ENCODE results near the gene SNRNP48. TPM values are rescaled to one million over a fixed set of nuclear protein-coding genes. Genes with fewer than 3 reads are reported as not detected.

The SNRNP48 gene, protein sequence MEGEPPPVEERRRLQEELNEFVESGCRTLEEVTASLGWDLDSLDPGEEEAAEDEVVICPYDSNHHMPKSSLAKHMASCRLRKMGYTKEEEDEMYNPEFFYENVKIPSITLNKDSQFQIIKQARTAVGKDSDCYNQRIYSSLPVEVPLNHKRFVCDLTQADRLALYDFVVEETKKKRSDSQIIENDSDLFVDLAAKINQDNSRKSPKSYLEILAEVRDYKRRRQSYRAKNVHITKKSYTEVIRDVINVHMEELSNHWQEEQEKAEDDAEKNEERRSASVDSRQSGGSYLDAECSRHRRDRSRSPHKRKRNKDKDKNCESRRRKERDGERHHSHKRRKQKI
- total RNA-seq = 10 to 100 TPM; 10.2 to 39.7 (median 14.6) TPM

DNA sequence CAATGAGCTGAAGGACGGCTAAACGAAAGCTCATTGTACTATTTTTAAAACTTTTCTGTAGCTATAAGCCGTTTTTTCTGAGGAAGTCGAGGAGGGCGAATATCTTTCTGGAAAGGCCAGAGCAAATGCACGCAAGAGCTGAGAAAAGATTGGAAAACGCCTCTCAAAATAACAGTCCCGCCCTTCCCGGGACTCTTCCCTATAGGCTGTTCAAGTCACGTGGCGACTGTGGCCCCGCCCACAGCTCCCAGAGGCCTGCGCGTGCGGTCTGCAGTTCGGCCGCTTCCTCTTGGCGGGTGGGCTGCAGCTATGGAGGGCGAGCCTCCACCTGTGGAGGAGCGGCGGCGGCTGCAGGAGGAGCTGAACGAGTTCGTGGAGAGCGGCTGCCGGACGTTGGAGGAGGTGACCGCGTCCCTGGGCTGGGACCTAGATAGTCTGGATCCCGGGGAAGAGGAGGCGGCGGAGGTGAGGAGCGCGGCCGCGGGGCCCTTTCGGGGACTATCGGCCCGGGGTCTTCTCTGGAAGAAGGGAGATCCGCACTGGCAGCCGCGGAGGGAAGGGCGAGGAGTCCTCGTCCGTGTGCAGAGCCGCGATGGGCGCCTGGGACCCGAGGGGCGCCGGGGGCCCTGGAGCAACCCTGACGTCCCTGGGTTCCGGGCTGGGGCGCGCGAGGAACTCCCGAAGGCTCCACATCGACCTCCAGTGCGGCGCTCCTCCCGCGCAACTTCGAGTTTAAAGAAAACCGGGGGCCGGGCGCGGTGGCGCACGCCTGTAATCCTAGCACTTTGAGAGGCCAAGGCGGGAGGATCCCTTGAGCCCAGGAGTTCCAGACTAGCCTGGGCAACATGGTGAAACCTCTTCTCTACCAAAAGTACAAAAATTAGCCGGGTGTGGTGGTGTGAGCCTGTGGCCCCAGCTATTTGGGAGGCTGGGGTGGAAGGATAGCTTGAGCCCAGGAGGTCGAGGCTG, at the start of gene SNRNP48:
TSS of gene SNRNP48 (plus strand) at position 250 of the 969 bp plus-strand sequence. CDS start at position 310, 60 bp downstream.
- Histone ChIP-seq H3K27ac (peak within 1 kb of the TSS; percentile 78 to 79), H3K36me3 (no peaks in the 10 kb centered on the region), H3K9me3 (no peaks in the 10 kb centered on the region), H3K4me3 (peak within 1 kb of the TSS; percentile 80 to 96), H3K27me3 (no peaks in the 10 kb centered on the region), H3K4me1 (peaks cover 0 to 4% of the 10 kb centered on the region in 2 donors)
- TF ChIP-seq, protein P1, sequence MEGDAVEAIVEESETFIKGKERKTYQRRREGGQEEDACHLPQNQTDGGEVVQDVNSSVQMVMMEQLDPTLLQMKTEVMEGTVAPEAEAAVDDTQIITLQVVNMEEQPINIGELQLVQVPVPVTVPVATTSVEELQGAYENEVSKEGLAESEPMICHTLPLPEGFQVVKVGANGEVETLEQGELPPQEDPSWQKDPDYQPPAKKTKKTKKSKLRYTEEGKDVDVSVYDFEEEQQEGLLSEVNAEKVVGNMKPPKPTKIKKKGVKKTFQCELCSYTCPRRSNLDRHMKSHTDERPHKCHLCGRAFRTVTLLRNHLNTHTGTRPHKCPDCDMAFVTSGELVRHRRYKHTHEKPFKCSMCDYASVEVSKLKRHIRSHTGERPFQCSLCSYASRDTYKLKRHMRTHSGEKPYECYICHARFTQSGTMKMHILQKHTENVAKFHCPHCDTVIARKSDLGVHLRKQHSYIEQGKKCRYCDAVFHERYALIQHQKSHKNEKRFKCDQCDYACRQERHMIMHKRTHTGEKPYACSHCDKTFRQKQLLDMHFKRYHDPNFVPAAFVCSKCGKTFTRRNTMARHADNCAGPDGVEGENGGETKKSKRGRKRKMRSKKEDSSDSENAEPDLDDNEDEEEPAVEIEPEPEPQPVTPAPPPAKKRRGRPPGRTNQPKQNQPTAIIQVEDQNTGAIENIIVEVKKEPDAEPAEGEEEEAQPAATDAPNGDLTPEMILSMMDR (IDR thresholded peaks at IDR 0.05) = peak in 2 of 4 experiments; percentile 4 to 17
- peak; percentile 67 to 71 for TF ChIP-seq POLR2A (IDR thresholded peaks at IDR 0.05)
- intact Hi-C loops (cut with DNase I; ENCODE audit: low total_unique reads) = no loop called here
- peak; percentile 95 to 96 for DNase-seq

DNA sequence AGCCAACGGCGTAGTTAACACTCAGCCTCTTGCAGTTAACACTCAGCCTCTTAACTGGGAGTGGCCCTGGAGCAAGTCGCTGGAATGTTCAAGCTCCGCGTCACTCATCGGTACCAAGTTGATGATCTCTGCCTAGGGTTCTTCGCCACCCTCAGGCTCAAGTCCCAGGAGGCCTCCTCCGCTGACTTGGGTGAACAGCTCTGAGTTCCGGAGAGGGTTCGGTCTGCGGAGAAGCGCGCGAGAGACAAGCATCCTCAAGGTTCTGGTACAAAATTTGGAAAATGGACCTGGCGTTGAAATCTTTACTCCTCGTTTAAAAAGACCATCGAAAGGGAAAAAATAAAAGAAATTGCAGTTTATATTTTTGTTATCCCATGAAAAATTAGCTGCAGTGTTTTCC, 49.4 kb upstream of the SNRNP48 start:
- peaks cover 18 to 29% of the 10 kb centered on the region in 2 donors for H3K27me3 ChIP-seq

DNA sequence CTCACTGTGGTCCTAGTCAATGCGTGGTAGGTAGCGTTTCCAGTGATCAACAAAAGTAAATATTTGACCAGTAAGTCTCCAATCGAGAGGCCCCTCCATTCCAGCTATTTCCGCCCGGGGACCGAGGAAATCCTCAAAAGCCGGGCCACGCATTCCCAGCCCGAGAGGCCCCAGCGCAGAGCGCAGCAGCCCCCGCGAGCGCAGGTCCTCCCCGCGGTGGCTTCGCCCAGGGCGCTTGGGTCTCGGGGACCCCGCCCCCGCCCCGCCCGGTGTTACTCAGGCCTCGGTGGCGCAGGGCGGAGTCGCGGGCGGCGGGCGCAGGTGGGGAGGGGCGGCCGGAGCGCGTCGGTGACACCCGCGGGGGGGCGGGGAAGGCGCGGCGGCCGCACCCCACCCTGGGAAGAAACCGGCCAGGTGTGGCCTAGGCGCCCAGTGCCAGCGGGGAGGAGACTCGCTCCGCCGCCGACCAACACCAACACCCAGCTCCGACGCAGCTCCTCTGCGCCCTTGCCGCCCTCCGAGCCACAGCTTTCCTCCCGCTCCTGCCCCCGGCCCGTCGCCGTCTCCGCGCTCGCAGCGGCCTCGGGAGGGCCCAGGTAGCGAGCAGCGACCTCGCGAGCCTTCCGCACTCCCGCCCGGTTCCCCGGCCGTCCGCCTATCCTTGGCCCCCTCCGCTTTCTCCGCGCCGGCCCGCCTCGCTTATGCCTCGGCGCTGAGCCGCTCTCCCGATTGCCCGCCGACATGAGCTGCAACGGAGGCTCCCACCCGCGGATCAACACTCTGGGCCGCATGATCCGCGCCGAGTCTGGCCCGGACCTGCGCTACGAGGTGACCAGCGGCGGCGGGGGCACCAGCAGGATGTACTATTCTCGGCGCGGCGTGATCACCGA, 48.6 kb upstream of the SNRNP48 start, which contains the start of gene DSP:
TSS of gene DSP (plus strand) at position 497 of the 890 bp plus-strand sequence. CDS start at position 742, 245 bp downstream.
- DNase-seq = no peak
- Histone ChIP-seq H3K27me3 (peaks cover 18 to 26% of the 10 kb centered on the region in 2 donors), H3K4me3 (peak within 1 kb of the TSS; percentile 18 to 48), H3K9me3 (no peaks in the 10 kb centered on the region), H3K4me1 (peaks cover 0 to 22% of the 10 kb centered on the region in 2 donors), H3K27ac (peak within 1 kb of the TSS; percentile 18 to 57), H3K36me3 (no peaks in the 10 kb centered on the region)
- TF ChIP-seq, protein P1 (IDR thresholded peaks at IDR 0.05) = no peak
- peak in 1 of 2 donors; percentile 51 for TF ChIP-seq POLR2A (IDR thresholded peaks at IDR 0.05)
- intact Hi-C loops (cut with DNase I; ENCODE audit: low total_unique reads) = no loop called here

More for the DNA sequence above, 49.4 kb upstream of the SNRNP48 start:
- Histone ChIP-seq H3K4me1 (peaks cover 0 to 22% of the 10 kb centered on the region in 2 donors), H3K4me3 (no peak overlapping the region), H3K9me3 (no peaks in the 10 kb centered on the region), H3K36me3 (no peaks in the 10 kb centered on the region), H3K27ac (no peak overlapping the region)
- intact Hi-C loops (cut with DNase I; ENCODE audit: low total_unique reads) = no loop called here
- no peak for DNase-seq
- TF ChIP-seq, protein P1 (IDR thresholded peaks at IDR 0.05) = no peak
- no peak for TF ChIP-seq POLR2A (IDR thresholded peaks at IDR 0.05)

DNA sequence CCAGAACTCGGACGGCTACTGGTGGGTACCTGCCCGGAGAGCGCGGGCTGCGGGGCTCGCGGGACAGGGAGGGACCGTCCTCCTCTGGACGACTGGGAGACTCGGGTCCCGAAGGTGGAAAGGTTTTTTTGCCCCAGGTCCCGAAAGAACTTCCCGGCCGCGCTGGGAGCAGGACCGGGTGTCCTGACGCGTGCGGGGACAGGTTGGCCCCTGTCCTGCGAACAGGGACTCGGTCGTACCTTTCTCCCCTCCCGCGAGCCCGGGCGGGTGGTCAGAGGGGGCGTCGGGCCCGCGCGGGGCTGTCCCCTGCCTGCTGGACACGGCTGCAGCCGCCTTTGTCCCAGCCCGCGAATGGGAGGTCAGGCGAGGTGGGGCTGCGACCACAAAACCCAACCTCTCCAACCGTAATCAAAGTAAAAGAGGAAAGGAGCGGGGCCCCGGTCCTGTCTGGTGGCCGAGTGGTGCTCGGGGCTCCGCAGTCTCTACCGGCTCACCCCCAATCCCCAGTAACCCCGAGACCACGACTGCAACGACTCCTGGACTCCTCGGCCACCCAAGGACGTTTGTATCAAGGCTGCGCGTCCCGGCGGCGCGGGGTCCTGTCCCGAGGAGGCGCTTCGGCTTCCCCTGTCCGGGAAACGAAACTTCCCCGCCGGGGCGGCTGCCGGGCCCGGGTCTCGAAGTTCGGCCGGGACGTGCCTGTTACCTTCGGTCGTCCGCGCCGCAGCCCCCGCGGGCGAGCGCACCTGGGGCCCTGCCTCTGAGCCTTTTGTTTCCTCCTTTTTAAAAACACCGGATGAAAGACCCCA, 47.7 kb upstream of the SNRNP48 start:
- no peaks in the 10 kb centered on the region for H3K36me3 ChIP-seq
- H3K9me3 ChIP-seq = no peaks in the 10 kb centered on the region
- no peak for DNase-seq
- H3K27me3 ChIP-seq = peaks cover 18 to 26% of the 10 kb centered on the region in 2 donors
- H3K4me3 ChIP-seq = peak overlapping the region; percentile 18 to 48
- intact Hi-C loops (cut with DNase I; ENCODE audit: low total_unique reads) = no loop called here
- H3K4me1 ChIP-seq = peaks cover 0 to 22% of the 10 kb centered on the region in 2 donors
- peak overlapping the region; percentile 18 to 57 for H3K27ac ChIP-seq
- TF ChIP-seq, protein P1 (IDR thresholded peaks at IDR 0.05) = no peak
- no peak for TF ChIP-seq POLR2A (IDR thresholded peaks at IDR 0.05)

Data from uterus (tissue), 4 donors.